ENCODE measurements around the gene ZRANB2.

ZRANB2 gene

GRCh38 chr1:71068325-71069240 is 12.3 kb downstream of the ZRANB2 start:
- no peak for DNase-seq

- no peak for DNase-seq
These were observed 26.0 kb downstream of the ZRANB2 start for GRCh38 chr1:71054791-71055190.

GRCh38 chr1:71054281-71054731 is 26.5 kb downstream of the ZRANB2 start:
- no peak for DNase-seq

GRCh38 chr1:71053758-71054157 is 27.1 kb downstream of the ZRANB2 start:
- DNase-seq = no peak

GRCh38 chr1:71053146-71053545 is 27.7 kb downstream of the ZRANB2 start:
- DNase-seq = no peak

GRCh38 chr1:71049951-71050598 is 30.8 kb downstream of the ZRANB2 start:
- peak; percentile 87 for DNase-seq

GRCh38 chr1:71047635-71048607 is 32.9 kb downstream of the ZRANB2 start, which contains the start of gene PTGER3:
Gene PTGER3 (minus strand): TSS chr1:71047816. CDS start chr1:71047577, 239 bp downstream.
- no peak for DNase-seq

GRCh38 chr1:71046891-71047634 is 33.8 kb downstream of the ZRANB2 start:
- DNase-seq = no peak

- no peak for DNase-seq
These were observed 35.3 kb downstream of the ZRANB2 start for GRCh38 chr1:71045463-71046028.

GRCh38 chr1:71044833-71045232 is 36.0 kb downstream of the ZRANB2 start:
- no peak for DNase-seq

- no peak for DNase-seq
These were observed 37.8 kb downstream of the ZRANB2 start for GRCh38 chr1:71043065-71043464.

- DNase-seq = no peak
These were observed 39.0 kb downstream of the ZRANB2 start for GRCh38 chr1:71041806-71042205.

GRCh38 chr1:71039661-71040262 is 41.1 kb downstream of the ZRANB2 start:
- no peak for DNase-seq

- DNase-seq = no peak
These were observed 41.9 kb downstream of the ZRANB2 start for GRCh38 chr1:71038942-71039341.

GRCh38 chr1:71037829-71038620 is 42.8 kb downstream of the ZRANB2 start:
- DNase-seq = no peak

- no peak for DNase-seq
These were observed 43.8 kb downstream of the ZRANB2 start for GRCh38 chr1:71037066-71037465.

GRCh38 chr1:71033136-71033535 is 47.7 kb downstream of the ZRANB2 start:
- no peak for DNase-seq

GRCh38 chr1:71031426-71031825 is 49.4 kb downstream of the ZRANB2 start:
- no peak for DNase-seq

- DNase-seq = no peak
These were observed 50.8 kb downstream of the ZRANB2 start for GRCh38 chr1:71030026-71030425.

GRCh38 chr1:71028981-71029380 is 51.9 kb downstream of the ZRANB2 start:
- no peak for DNase-seq

Measured in NCI-H1694 (cell line).